ENCODE data around the gene RUSF1. TPM values are rescaled to one million over a fixed set of nuclear protein-coding genes. Genes with fewer than 3 reads are reported as not detected.

RUSF1 gene
- polyA plus RNA-seq, 1 donor (not counting 4 experiments of a cell fraction or from before 2014, with no cell fraction given), result 17.4 TPM

GRCh38 chr16:31528523-31529107 lies 20.4 kb upstream of the RUSF1 start:
- no peak overlapping the region for H3K4me3 ChIP-seq (ENCODE audit: control insufficient read depth in 2 of 3, extremely low read depth in 1 of 3, insufficient read depth in 2 of 3, low read depth in 1 of 3, low read length in 3 of 3)
- dilution Hi-C loops (cut with MboI; ENCODE audit: extremely low pct_ligation_motif_present, low sequenced_read_pairs), result no loop called here
- H3K4me1 ChIP-seq (ENCODE audit: control insufficient read depth, extremely low read depth, insufficient read depth, low read length), result no peaks in the 10 kb centered on the region
- H3K4me2 ChIP-seq (ENCODE audit: control insufficient read depth, extremely low read depth, insufficient read depth, low read depth, low read length), result no peak overlapping the region
- H2AFZ ChIP-seq (ENCODE audit: control insufficient read depth, low read length), result no peak overlapping the region
- H3K9me3 ChIP-seq (ENCODE audit: control insufficient read depth, low read depth, low read length), result no peaks in the 10 kb centered on the region
- peak; percentile 62 for TF ChIP-seq EZH2 (IDR thresholded peaks at IDR 0.05; ENCODE audit: low read length)
- TF ChIP-seq CTCF (optimal IDR thresholded peaks at IDR 0.05 in 1 of 3, IDR thresholded peaks at IDR 0.05 in 1 of 3, conservative IDR thresholded peaks at IDR 0.05 in 1 of 3; ENCODE audit: extremely low read depth in 1 of 3, insufficient read depth in 2 of 3, low read length in 3 of 3), result no peak
- FAIRE-seq, result no peak
- H3K27ac ChIP-seq (ENCODE audit: control insufficient read depth, insufficient read depth, low read length), result no peak overlapping the region
- H3K9ac ChIP-seq (ENCODE audit: control insufficient read depth, extremely low read depth, insufficient read depth, low read length), result no peak overlapping the region
- peaks cover 27% of the 10 kb centered on the region for H3K27me3 ChIP-seq (ENCODE audit: control insufficient read depth, extremely low read depth, insufficient read depth, low read length)
- no peaks in the 10 kb centered on the region for H3K79me2 ChIP-seq (ENCODE audit: control insufficient read depth, insufficient read depth, low read length)
- H3K36me3 ChIP-seq (ENCODE audit: control insufficient read depth in 2 of 2, extremely low read depth in 1 of 2, insufficient read depth in 2 of 2, low read length in 2 of 2), result no peaks in the 10 kb centered on the region
- H4K20me1 ChIP-seq (ENCODE audit: control insufficient read depth, extremely low read depth, insufficient read depth, low read length), result no peaks in the 10 kb centered on the region
- H3K9me1 ChIP-seq (ENCODE audit: control insufficient read depth, extremely low read depth, insufficient read depth, low read length), result no peaks in the 10 kb centered on the region
- DNase-seq (ENCODE audit: low read depth, low spot score), result no peak

- dilution Hi-C loops (cut with MboI; ENCODE audit: extremely low pct_ligation_motif_present, low sequenced_read_pairs), result no loop called here
- TF ChIP-seq EZH2 (IDR thresholded peaks at IDR 0.05; ENCODE audit: low read length) (no peak), CTCF (optimal IDR thresholded peaks at IDR 0.05 in 1 of 3, IDR thresholded peaks at IDR 0.05 in 1 of 3, conservative IDR thresholded peaks at IDR 0.05 in 1 of 3; ENCODE audit: extremely low read depth in 1 of 3, insufficient read depth in 2 of 3, low read length in 3 of 3) (no peak)
- no peaks in the 10 kb centered on the region for H4K20me1 ChIP-seq (ENCODE audit: control insufficient read depth, extremely low read depth, insufficient read depth, low read length)
- H3K4me1 ChIP-seq (ENCODE audit: control insufficient read depth, extremely low read depth, insufficient read depth, low read length), result no peaks in the 10 kb centered on the region
- no peak within 1 kb of the TSS for H3K9ac ChIP-seq (ENCODE audit: control insufficient read depth, extremely low read depth, insufficient read depth, low read length)
- H3K27ac ChIP-seq (ENCODE audit: control insufficient read depth, insufficient read depth, low read length), result no peak within 1 kb of the TSS
- peaks cover 27% of the 10 kb centered on the region for H3K27me3 ChIP-seq (ENCODE audit: control insufficient read depth, extremely low read depth, insufficient read depth, low read length)
- no peaks in the 10 kb centered on the region for H3K9me3 ChIP-seq (ENCODE audit: control insufficient read depth, low read depth, low read length)
- H3K4me2 ChIP-seq (ENCODE audit: control insufficient read depth, extremely low read depth, insufficient read depth, low read depth, low read length), result no peak within 1 kb of the TSS
- no peaks in the 10 kb centered on the region for H3K79me2 ChIP-seq (ENCODE audit: control insufficient read depth, insufficient read depth, low read length)
- DNase-seq (ENCODE audit: low read depth, low spot score) (no peak), FAIRE-seq (no peak)
- H3K4me3 ChIP-seq (ENCODE audit: control insufficient read depth in 2 of 3, extremely low read depth in 1 of 3, insufficient read depth in 2 of 3, low read depth in 1 of 3, low read length in 3 of 3), result no peak within 1 kb of the TSS
- no peak within 1 kb of the TSS for H2AFZ ChIP-seq (ENCODE audit: control insufficient read depth, low read length)
- H3K9me1 ChIP-seq (ENCODE audit: control insufficient read depth, extremely low read depth, insufficient read depth, low read length), result no peaks in the 10 kb centered on the region
- H3K36me3 ChIP-seq (ENCODE audit: control insufficient read depth in 2 of 2, extremely low read depth in 1 of 2, insufficient read depth in 2 of 2, low read length in 2 of 2), result no peaks in the 10 kb centered on the region
Measured at GRCh38 chr16:31527734-31528274, 19.6 kb upstream of the RUSF1 start, which contains the start of gene AHSP. AHSP (plus strand) TSS chr16:31527900; CDS start chr16:31528140, 240 bp downstream.
